GM12892 (cell line): ENCODE measurements around the gene ATP6V1G3.

Source experiments
- POLR2A ChIP-seq: IDR thresholded peaks from 2 replicates; pipeline ENCODE4 v1.6.1; 2011; ENCODE audit warnings: low read depth, low read length, control low read depth
- POLR2AphosphoS5 ChIP-seq: IDR thresholded peaks from 2 replicates; pipeline ENCODE4 v1.6.1; 2011; ENCODE audit warnings: low read depth, low read length, control low read depth

DNA sequence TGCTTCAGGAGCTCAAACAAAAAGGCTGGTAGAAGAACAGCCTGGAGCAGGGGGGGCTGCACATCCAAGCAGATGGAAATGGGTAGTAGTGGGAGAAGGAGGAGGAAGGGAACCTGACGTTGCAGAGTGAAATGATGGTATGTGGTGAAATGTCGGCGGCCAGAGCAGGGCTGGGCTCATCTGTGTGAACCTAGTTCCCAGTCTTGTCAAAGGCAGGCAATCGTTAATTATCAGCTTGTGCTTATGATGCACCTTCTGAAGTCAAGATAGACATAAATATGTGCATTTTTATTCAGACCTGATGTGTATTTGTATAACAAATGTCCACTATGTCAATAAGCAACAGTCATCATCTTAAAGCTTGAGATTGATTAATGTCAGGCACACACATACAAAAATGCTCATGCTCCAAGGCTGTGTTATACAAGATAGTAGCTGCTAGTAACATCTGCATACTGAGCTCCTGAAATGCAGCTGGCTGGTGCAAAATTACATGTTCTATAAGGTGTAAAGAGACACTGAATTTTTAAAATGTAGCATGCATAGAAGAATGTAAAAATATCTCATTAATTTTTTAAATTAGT, 10.6 kb upstream of the ATP6V1G3 start:
- TF ChIP-seq POLR2A: no peak
- TF ChIP-seq POLR2AphosphoS5: no peak
